EH (cell line): ENCODE results near the gene SLC35F3.

Source experiments
- DNase-seq: peaks from one replicate; pipeline ENCODE4 v3.0.0-alpha.2; 2015; ENCODE audit warnings: low read depth

Gene SLC35F3

GRCh38 chr1:234256359-234256758 is 351.9 kb downstream of the SLC35F3 start:
- DNase-seq: peak; percentile 73

GRCh38 chr1:234258071-234258470 is 353.6 kb downstream of the SLC35F3 start:
- no peak for DNase-seq

- DNase-seq: no peak
These were observed 356.1 kb downstream of the SLC35F3 start for GRCh38 chr1:234260578-234260977.

GRCh38 chr1:234261545-234261944 is 357.1 kb downstream of the SLC35F3 start:
- DNase-seq: no peak

- DNase-seq: no peak
These were observed 357.7 kb downstream of the SLC35F3 start for GRCh38 chr1:234262007-234262753.

GRCh38 chr1:234262754-234263105 is 358.3 kb downstream of the SLC35F3 start:
- DNase-seq: no peak

- DNase-seq: no peak
These were observed 360.4 kb downstream of the SLC35F3 start for GRCh38 chr1:234264832-234265231.

GRCh38 chr1:234265321-234265720 is 360.8 kb downstream of the SLC35F3 start:
- DNase-seq: no peak

GRCh38 chr1:234265861-234266260 is 361.4 kb downstream of the SLC35F3 start:
- DNase-seq: no peak

GRCh38 chr1:234270093-234270492 is 365.6 kb downstream of the SLC35F3 start:
- DNase-seq: no peak

- DNase-seq: peak; percentile 75
These were observed 366.2 kb downstream of the SLC35F3 start for GRCh38 chr1:234270581-234271242.

- no peak for DNase-seq
These were observed 366.7 kb downstream of the SLC35F3 start for GRCh38 chr1:234271243-234271606.

- no peak for DNase-seq
These were observed 368.3 kb downstream of the SLC35F3 start for GRCh38 chr1:234272656-234273312.

GRCh38 chr1:234273981-234274380 is 369.5 kb downstream of the SLC35F3 start:
- no peak for DNase-seq

- no peak for DNase-seq
These were observed 371.8 kb downstream of the SLC35F3 start for GRCh38 chr1:234276151-234276788.

- DNase-seq: no peak
These were observed 372.8 kb downstream of the SLC35F3 start for GRCh38 chr1:234277161-234277868.

GRCh38 chr1:234279021-234279420 is 374.5 kb downstream of the SLC35F3 start:
- no peak for DNase-seq

GRCh38 chr1:234280500-234280899 is 376.0 kb downstream of the SLC35F3 start:
- DNase-seq: no peak

- DNase-seq: peak; percentile 12
These were observed 377.5 kb downstream of the SLC35F3 start for GRCh38 chr1:234281826-234282489.

- DNase-seq: no peak
These were observed 381.7 kb downstream of the SLC35F3 start for GRCh38 chr1:234286206-234286605.

GRCh38 chr1:234288946-234289345 is 384.5 kb downstream of the SLC35F3 start:
- DNase-seq: peak; percentile 11
